Liver (tissue), 9 donors: ENCODE data around the gene GSK3B. TPM values are rescaled to one million over a fixed set of nuclear protein-coding genes. Genes with fewer than 3 reads are reported as not detected.

Source experiments
- DNase-seq: peaks from one replicate; pipeline ENCODE4 v3.0.0-alpha.2; 2017; ENCODE audit warnings: low spot score
- H3K27ac ChIP-seq, 2 donors: one replicate each; pipeline ENCODE4 v1.7.0; 2013; ENCODE audit warnings: inconsistent platforms in 2 of 2, low read length in 2 of 2, control low read depth in 1 of 2, low read depth in 1 of 2, mild to moderate bottlenecking in 1 of 2
- H3K27me3 ChIP-seq, 4 donors: one replicate each; pipeline versions ENCODE4 v1.6.1 to v1.7.0; 2013; ENCODE audit warnings: low read length in 3 of 4, inconsistent platforms in 1 of 4, mild to moderate bottlenecking in 1 of 4, moderate library complexity in 1 of 4; ENCODE audit not compliant: control insufficient read depth in 4 of 4, insufficient read depth in 4 of 4
- H3K36me3 ChIP-seq, 4 donors: one replicate each; pipeline versions ENCODE4 v1.6.1 to v1.7.0; 2013; ENCODE audit warnings: low read length in 3 of 4, mild to moderate bottlenecking in 3 of 4, low read depth in 1 of 4, moderate library complexity in 1 of 4; ENCODE audit not compliant: control insufficient read depth in 4 of 4, insufficient read depth in 3 of 4
- H3K4me1 ChIP-seq, 4 donors: one replicate each; pipeline versions ENCODE4 v1.6.1 to v1.7.0; 2013; ENCODE audit warnings: low read length in 3 of 4, mild to moderate bottlenecking in 3 of 4, moderate library complexity in 1 of 4; ENCODE audit not compliant: control insufficient read depth in 4 of 4, insufficient read depth in 4 of 4
- H3K4me3 ChIP-seq, 3 donors: one replicate each; pipeline versions ENCODE4 v1.6.1 to v1.7.0; 2013; ENCODE audit warnings: low read length in 3 of 3, control low read depth in 1 of 3, low read depth in 1 of 3, mild to moderate bottlenecking in 1 of 3
- H3K9ac ChIP-seq, 2 donors: one replicate each; pipeline ENCODE4 v1.7.0; 2013; ENCODE audit warnings: low read length in 2 of 2, mild to moderate bottlenecking in 2 of 2, moderate library complexity in 2 of 2, control low read depth in 1 of 2, low read depth in 1 of 2
- H3K9me3 ChIP-seq, 4 donors: one replicate each; pipeline versions ENCODE4 v1.6.1 to v1.7.0; 2013; ENCODE audit warnings: low read length in 3 of 4; ENCODE audit not compliant: control insufficient read depth in 4 of 4
- ATF3 ChIP-seq: IDR thresholded peaks from 2 replicates; pipeline ENCODE4 v1.6.1; 2016; ENCODE audit warnings: antibody characterized with exemption
- CTCF ChIP-seq: fragments of 150-350 bp; IDR thresholded peaks from 2 replicates; pipeline ENCODE4 v1.5.1; 2017; ENCODE audit warnings: improper control_type of control experiment, low read depth, low read length; ENCODE audit not compliant: missing input control
- EGR1 ChIP-seq, 2 donors: IDR thresholded peaks; 2 replicates each; pipeline ENCODE4 v1.6.1; 2016 to 2018; ENCODE audit warnings: antibody characterized with exemption in 2 of 2, low read depth in 2 of 2
- FOXA1 ChIP-seq: IDR thresholded peaks from 2 replicates; pipeline ENCODE4 v1.6.1; 2016; ENCODE audit warnings: antibody characterized with exemption
- FOXA2 ChIP-seq: IDR thresholded peaks from 2 replicates; pipeline ENCODE4 v1.6.1; 2016; ENCODE audit warnings: antibody characterized with exemption
- GABPA ChIP-seq, 2 donors: IDR thresholded peaks in 1 of 2; conservative IDR thresholded peaks in 1 of 2; 2 replicates each; pipeline ENCODE4 v1.6.1; 2016; ENCODE audit warnings: antibody characterized with exemption in 2 of 2, mild to moderate bottlenecking in 1 of 2, moderate library complexity in 1 of 2
- HNF4A ChIP-seq, 2 donors: conservative IDR thresholded peaks; 2 replicates each; pipeline ENCODE4 v1.6.1; 2016; ENCODE audit warnings: antibody characterized with exemption in 2 of 2, mild to moderate bottlenecking in 2 of 2
- HNF4G ChIP-seq: IDR thresholded peaks from 2 replicates; pipeline ENCODE4 v1.6.1; 2016; ENCODE audit warnings: antibody characterized with exemption
- JUND ChIP-seq, 2 donors: IDR thresholded peaks; 2 replicates each; pipeline ENCODE4 v1.6.1; 2016; ENCODE audit warnings: antibody characterized with exemption in 2 of 2
- MAX ChIP-seq: IDR thresholded peaks from 2 replicates; pipeline ENCODE4 v1.6.1; 2016; ENCODE audit warnings: antibody characterized with exemption
- NR2F2 ChIP-seq: IDR thresholded peaks from 2 replicates; pipeline ENCODE4 v1.6.1; 2016; ENCODE audit warnings: antibody characterized with exemption
- RAD21 ChIP-seq, 2 donors: IDR thresholded peaks; 2 replicates each; pipeline ENCODE4 v1.6.1; 2016; ENCODE audit warnings: antibody characterized with exemption in 2 of 2, mild to moderate bottlenecking in 2 of 2
- RXRA ChIP-seq, 2 donors: IDR thresholded peaks; 2 replicates each; pipeline ENCODE4 v1.6.1; 2017 to 2018; ENCODE audit warnings: antibody characterized with exemption in 2 of 2, mild to moderate bottlenecking in 1 of 2
- SP1 ChIP-seq: IDR thresholded peaks from 2 replicates; pipeline ENCODE4 v1.6.1; 2018; ENCODE audit warnings: antibody characterized with exemption, mild to moderate bottlenecking
- TAF1 ChIP-seq: conservative IDR thresholded peaks from 2 replicates; pipeline ENCODE4 v1.6.1; 2016; ENCODE audit warnings: antibody characterized with exemption, mild to moderate bottlenecking
- YY1 ChIP-seq: IDR thresholded peaks from 2 replicates; pipeline ENCODE4 v1.6.1; 2016; ENCODE audit warnings: antibody characterized with exemption, mild to moderate bottlenecking
- WGBS: extraction: QIAGEN DNeasy Blood & Tissue Kit; methylation state at CpG from one replicate; pipeline ENCODE4 v1.1.7; 2013; 5-methylcytosine and 5-hydroxymethylcytosine counted together
- polyA plus RNA-seq, 2 donors: library from polyadenylated mRNA; stranded (reverse) in 1 of 2; unstranded in 1 of 2; fragments of 200-250 nt in 1 of 2; fragments of >200 nt in 1 of 2; fragmentation: Nextera tagmentation in 1 of 2; extraction: Ambion mirVana in 1 of 2; gene quantifications; one replicate each; pipeline versions ENCODE4 v1.2.1 to v1.2.3, GENCODE V29; 2013 to 2015
- total RNA-seq, 2 donors: library from RNA; depleted of rRNA; stranded (reverse); fragments of >200 nt; gene quantifications; one replicate each; pipeline ENCODE4 v1.2.3, GENCODE V29; 2014
- donor health status: healthy.
- donor health status: healthy.
- donor health status: healthy.
- donor health status: healthy.
- donor health status: healthy.

Gene GSK3B
- total and polyA plus RNA-seq, 4 donors = 10.5 to 20.8 (median 18.5) TPM

GRCh38 chr3:119973018-119973646, 121.1 kb downstream of the GSK3B start:
- Histone ChIP-seq H3K9me3 (no peaks in the 10 kb centered on the region), H3K36me3 (peaks cover 0 to 1% (median 0%) of the 10 kb centered on the region in 4 donors), H3K4me1 (peaks cover 0 to 2% (median 0%) of the 10 kb centered on the region in 4 donors), H3K27ac (no peak overlapping the region), H3K27me3 (no peaks in the 10 kb centered on the region), H3K4me3 (no peak overlapping the region), H3K9ac (no peak overlapping the region)
- no peak for DNase-seq
- WGBS = 98% methylated on average over 7 of the region's 7 CpGs
- TF ChIP-seq EGR1 (IDR thresholded peaks at IDR 0.05; ENCODE audit: low read depth in 2 of 2) (no peak), HNF4A (conservative IDR thresholded peaks at IDR 0.05) (no peak), CTCF (no peak), SP1 (no peak), ATF3 (no peak)

- no peak for DNase-seq
- Histone ChIP-seq H3K36me3 (peaks cover 0 to 1% (median 0%) of the 10 kb centered on the region in 4 donors), H3K27me3 (no peaks in the 10 kb centered on the region), H3K4me3 (no peak overlapping the region), H3K27ac (no peak overlapping the region), H3K9ac (no peak overlapping the region), H3K9me3 (no peaks in the 10 kb centered on the region), H3K4me1 (no peaks in the 10 kb centered on the region)
- 97% methylated on average over 4 of the region's 4 CpGs for WGBS
- TF ChIP-seq RXRA (IDR thresholded peaks at IDR 0.05) (no peak), EGR1 (IDR thresholded peaks at IDR 0.05; ENCODE audit: low read depth in 2 of 2) (no peak), SP1 (no peak), HNF4G (no peak), NR2F2 (no peak), HNF4A (conservative IDR thresholded peaks at IDR 0.05) (no peak), GABPA (IDR thresholded peaks at IDR 0.05 in 1 of 2, conservative IDR thresholded peaks at IDR 0.05 in 1 of 2) (no peak), TAF1 (no peak), YY1 (no peak), JUND (IDR thresholded peaks at IDR 0.05) (no peak), FOXA2 (no peak), MAX (no peak), FOXA1 (no peak), RAD21 (IDR thresholded peaks at IDR 0.05) (no peak), CTCF (no peak)
Observed at GRCh38 chr3:119969759-119970158, 124.5 kb downstream of the GSK3B start.
